Liver (tissue), 9 donors: ENCODE measurements around the gene EGFR. TPM values are rescaled to one million over a fixed set of nuclear protein-coding genes. Genes with fewer than 3 reads are reported as not detected.

ENCODE experiments used
- DNase-seq: peaks from one replicate; pipeline ENCODE4 v3.0.0-alpha.2; 2017; ENCODE audit warnings: low spot score
- H3K27ac ChIP-seq, 2 donors: one replicate each; pipeline ENCODE4 v1.7.0; 2013; ENCODE audit warnings: inconsistent platforms in 2 of 2, low read length in 2 of 2, control low read depth in 1 of 2, low read depth in 1 of 2, mild to moderate bottlenecking in 1 of 2
- H3K27me3 ChIP-seq, 4 donors: one replicate each; pipeline versions ENCODE4 v1.6.1 to v1.7.0; 2013; ENCODE audit warnings: low read length in 3 of 4, inconsistent platforms in 1 of 4, mild to moderate bottlenecking in 1 of 4, moderate library complexity in 1 of 4; ENCODE audit not compliant: control insufficient read depth in 4 of 4, insufficient read depth in 4 of 4
- H3K36me3 ChIP-seq, 4 donors: one replicate each; pipeline versions ENCODE4 v1.6.1 to v1.7.0; 2013; ENCODE audit warnings: low read length in 3 of 4, mild to moderate bottlenecking in 3 of 4, low read depth in 1 of 4, moderate library complexity in 1 of 4; ENCODE audit not compliant: control insufficient read depth in 4 of 4, insufficient read depth in 3 of 4
- H3K4me1 ChIP-seq, 4 donors: one replicate each; pipeline versions ENCODE4 v1.6.1 to v1.7.0; 2013; ENCODE audit warnings: low read length in 3 of 4, mild to moderate bottlenecking in 3 of 4, moderate library complexity in 1 of 4; ENCODE audit not compliant: control insufficient read depth in 4 of 4, insufficient read depth in 4 of 4
- H3K4me3 ChIP-seq, 3 donors: one replicate each; pipeline versions ENCODE4 v1.6.1 to v1.7.0; 2013; ENCODE audit warnings: low read length in 3 of 3, control low read depth in 1 of 3, low read depth in 1 of 3, mild to moderate bottlenecking in 1 of 3
- H3K9ac ChIP-seq, 2 donors: one replicate each; pipeline ENCODE4 v1.7.0; 2013; ENCODE audit warnings: low read length in 2 of 2, mild to moderate bottlenecking in 2 of 2, moderate library complexity in 2 of 2, control low read depth in 1 of 2, low read depth in 1 of 2
- H3K9me3 ChIP-seq, 4 donors: one replicate each; pipeline versions ENCODE4 v1.6.1 to v1.7.0; 2013; ENCODE audit warnings: low read length in 3 of 4; ENCODE audit not compliant: control insufficient read depth in 4 of 4
- ATF3 ChIP-seq: IDR thresholded peaks from 2 replicates; pipeline ENCODE4 v1.6.1; 2016; ENCODE audit warnings: antibody characterized with exemption
- CTCF ChIP-seq: fragments of 150-350 bp; IDR thresholded peaks from 2 replicates; pipeline ENCODE4 v1.5.1; 2017; ENCODE audit warnings: improper control_type of control experiment, low read depth, low read length; ENCODE audit not compliant: missing input control
- FOXA1 ChIP-seq: IDR thresholded peaks from 2 replicates; pipeline ENCODE4 v1.6.1; 2016; ENCODE audit warnings: antibody characterized with exemption
- FOXA2 ChIP-seq: IDR thresholded peaks from 2 replicates; pipeline ENCODE4 v1.6.1; 2016; ENCODE audit warnings: antibody characterized with exemption
- GABPA ChIP-seq, 2 donors: IDR thresholded peaks in 1 of 2; conservative IDR thresholded peaks in 1 of 2; 2 replicates each; pipeline ENCODE4 v1.6.1; 2016; ENCODE audit warnings: antibody characterized with exemption in 2 of 2, mild to moderate bottlenecking in 1 of 2, moderate library complexity in 1 of 2
- HNF4A ChIP-seq, 2 donors: conservative IDR thresholded peaks; 2 replicates each; pipeline ENCODE4 v1.6.1; 2016; ENCODE audit warnings: antibody characterized with exemption in 2 of 2, mild to moderate bottlenecking in 2 of 2
- JUND ChIP-seq, 2 donors: IDR thresholded peaks; 2 replicates each; pipeline ENCODE4 v1.6.1; 2016; ENCODE audit warnings: antibody characterized with exemption in 2 of 2
- RAD21 ChIP-seq, 2 donors: IDR thresholded peaks; 2 replicates each; pipeline ENCODE4 v1.6.1; 2016; ENCODE audit warnings: antibody characterized with exemption in 2 of 2, mild to moderate bottlenecking in 2 of 2
- REST ChIP-seq: IDR thresholded peaks from 2 replicates; pipeline ENCODE4 v1.6.1; 2016; ENCODE audit warnings: antibody characterized with exemption, mild to moderate bottlenecking
- RXRA ChIP-seq, 2 donors: IDR thresholded peaks; 2 replicates each; pipeline ENCODE4 v1.6.1; 2017 to 2018; ENCODE audit warnings: antibody characterized with exemption in 2 of 2, mild to moderate bottlenecking in 1 of 2
- SP1 ChIP-seq: IDR thresholded peaks from 2 replicates; pipeline ENCODE4 v1.6.1; 2018; ENCODE audit warnings: antibody characterized with exemption, mild to moderate bottlenecking
- TAF1 ChIP-seq: conservative IDR thresholded peaks from 2 replicates; pipeline ENCODE4 v1.6.1; 2016; ENCODE audit warnings: antibody characterized with exemption, mild to moderate bottlenecking
- WGBS: extraction: QIAGEN DNeasy Blood & Tissue Kit; methylation state at CpG from one replicate; pipeline ENCODE4 v1.1.7; 2013; 5-methylcytosine and 5-hydroxymethylcytosine counted together
- polyA plus RNA-seq, 2 donors: library from polyadenylated mRNA; stranded (reverse) in 1 of 2; unstranded in 1 of 2; fragments of 200-250 nt in 1 of 2; fragments of >200 nt in 1 of 2; fragmentation: Nextera tagmentation in 1 of 2; extraction: Ambion mirVana in 1 of 2; gene quantifications; one replicate each; pipeline versions ENCODE4 v1.2.1 to v1.2.3, GENCODE V29; 2013 to 2015
- total RNA-seq, 2 donors: library from RNA; depleted of rRNA; stranded (reverse); fragments of >200 nt; gene quantifications; one replicate each; pipeline ENCODE4 v1.2.3, GENCODE V29; 2014
- donor health status: healthy.
- donor health status: healthy.
- donor health status: healthy.
- donor health status: healthy.
- donor health status: healthy.

EGFR gene
- total and polyA plus RNA-seq, 4 donors, result 22.6 to 37.0 (median 27.7) TPM

- TF ChIP-seq RXRA (IDR thresholded peaks at IDR 0.05), result no peak
- TF ChIP-seq GABPA (IDR thresholded peaks at IDR 0.05 in 1 of 2, conservative IDR thresholded peaks at IDR 0.05 in 1 of 2), result no peak
- H3K4me1 ChIP-seq, result no peaks in the 10 kb centered on the region
- peaks cover 11 to 35% (median 30%) of the 10 kb centered on the region in 4 donors for H3K36me3 ChIP-seq
- H3K9me3 ChIP-seq, result no peaks in the 10 kb centered on the region
- H3K9ac ChIP-seq, result no peak overlapping the region
- H3K27me3 ChIP-seq, result no peaks in the 10 kb centered on the region
- DNase-seq, result no peak
- 96% methylated on average over 4 of the region's 4 CpGs for WGBS
- H3K27ac ChIP-seq, result no peak overlapping the region
- no peak overlapping the region for H3K4me3 ChIP-seq
Observed at GRCh38 chr7:55210176-55210575, 191.4 kb downstream of the EGFR start.

GRCh38 chr7:55210716-55211115, 191.9 kb downstream of the EGFR start:
- peaks cover 7 to 31% (median 25%) of the 10 kb centered on the region in 4 donors for H3K36me3 ChIP-seq
- no peak overlapping the region for H3K4me3 ChIP-seq
- no peaks in the 10 kb centered on the region for H3K27me3 ChIP-seq
- no peaks in the 10 kb centered on the region for H3K4me1 ChIP-seq
- DNase-seq, result no peak
- no peak for TF ChIP-seq ATF3
- TF ChIP-seq CTCF, result no peak
- TF ChIP-seq TAF1, result no peak
- TF ChIP-seq REST, result no peak
- no peak for TF ChIP-seq JUND (IDR thresholded peaks at IDR 0.05)
- 85% methylated on average over 1 of the region's 1 CpG for WGBS
- no peak overlapping the region for H3K27ac ChIP-seq
- no peak overlapping the region for H3K9ac ChIP-seq
- no peaks in the 10 kb centered on the region for H3K9me3 ChIP-seq

- Histone ChIP-seq H3K4me1 (no peaks in the 10 kb centered on the region), H3K27me3 (no peaks in the 10 kb centered on the region), H3K36me3 (peaks cover 7 to 21% (median 17%) of the 10 kb centered on the region in 4 donors), H3K4me3 (no peak overlapping the region), H3K9ac (no peak overlapping the region), H3K9me3 (no peaks in the 10 kb centered on the region), H3K27ac (no peak overlapping the region)
- DNase-seq, result no peak
- no peak for TF ChIP-seq FOXA2
- no peak for TF ChIP-seq RXRA (IDR thresholded peaks at IDR 0.05)
- no peak for TF ChIP-seq TAF1
- no peak for TF ChIP-seq HNF4A (conservative IDR thresholded peaks at IDR 0.05)
- TF ChIP-seq GABPA (IDR thresholded peaks at IDR 0.05 in 1 of 2, conservative IDR thresholded peaks at IDR 0.05 in 1 of 2), result no peak
- no peak for TF ChIP-seq FOXA1
- TF ChIP-seq SP1, result no peak
- TF ChIP-seq RAD21 (IDR thresholded peaks at IDR 0.05), result no peak
- no peak for TF ChIP-seq ATF3
- 81% methylated on average over 4 of the region's 4 CpGs for WGBS
Observed at GRCh38 chr7:55211726-55212125, 192.9 kb downstream of the EGFR start.
